HepG2 (cell line): ENCODE data around the gene RAC3. TPM values are rescaled to one million over a fixed set of nuclear protein-coding genes. Genes with fewer than 3 reads are reported as not detected.

Experiments
- ATRX ChIP-seq: sonication (generic); formaldehyde crosslinking; IDR thresholded peaks from 2 replicates; pipeline ENCODE4 v1.4.0; 2020; ENCODE audit warnings: missing genetic modification reagents, borderline replicate concordance
- BRF2 ChIP-seq: sonication (generic); formaldehyde crosslinking; IDR thresholded peaks from 2 replicates; pipeline ENCODE4 v1.8.1; 2022; ENCODE audit warnings: mild to moderate bottlenecking, missing genetic modification reagents
- CAMTA2 ChIP-seq: sonication (generic); formaldehyde crosslinking; IDR thresholded peaks from 2 replicates; pipeline ENCODE4 v1.4.0; 2020; ENCODE audit warnings: mild to moderate bottlenecking, missing genetic modification reagents, borderline replicate concordance
- DDIT3 ChIP-seq: sonication (generic); formaldehyde crosslinking; IDR thresholded peaks from 2 replicates; pipeline ENCODE4 v1.4.0; 2020; ENCODE audit warnings: mild to moderate bottlenecking, missing genetic modification reagents
- FOXK1 ChIP-seq: sonication (generic); formaldehyde crosslinking; IDR thresholded peaks from 2 replicates; pipeline ENCODE4 v1.4.0; 2020; ENCODE audit warnings: low read depth, missing genetic modification reagents, borderline replicate concordance
- GABPA ChIP-seq, 2 experiments: IDR thresholded peaks; 2 replicates each; pipeline ENCODE4 v1.6.1; 2011 to 2016; ENCODE audit warnings: low read depth in 2 of 2, low read length in 1 of 2, missing biosample characterization in 1 of 2, missing genetic modification characterization in 1 of 2
- PCBP1 ChIP-seq: fragments of 200-400 bp; formaldehyde crosslinking; IDR thresholded peaks from 2 replicates; pipeline ENCODE4 v1.6.1; 2017; ENCODE audit warnings: mild to moderate bottlenecking, low read depth, low read length, borderline replicate concordance
- PRDM15 ChIP-seq: sonication (generic); formaldehyde crosslinking; IDR thresholded peaks from 2 replicates; pipeline ENCODE4 v1.4.0; 2020; ENCODE audit warnings: missing genetic modification reagents
- RFXANK ChIP-seq: IDR thresholded peaks from 2 replicates; pipeline ENCODE4 v1.6.1; 2016
- SAP130 ChIP-seq: IDR thresholded peaks from 2 replicates; pipeline ENCODE4 v1.6.1; 2016; ENCODE audit warnings: low read depth
- SKIL ChIP-seq: sonication (generic); formaldehyde crosslinking; IDR thresholded peaks from 2 replicates; pipeline ENCODE4 v1.8.0; 2022; ENCODE audit warnings: missing genetic modification reagents, mild to moderate bottlenecking, moderate library complexity, borderline replicate concordance
- SP1 ChIP-seq, 2 experiments: fragments of 450-650 bp in 1 of 2; sonication (generic) in 1 of 2; formaldehyde crosslinking in 1 of 2; IDR thresholded peaks; 2 replicates each; pipeline versions ENCODE4 v1.4.0 to v1.6.1; 2016 to 2020; ENCODE audit warnings: missing genetic modification reagents in 1 of 2
- SRSF1 ChIP-seq: fragments of 200-400 bp; formaldehyde crosslinking; optimal IDR thresholded peaks from 2 replicates; pipeline ENCODE3; 2017; ENCODE audit warnings: mild to moderate bottlenecking, low read depth, low read length, moderate library complexity
- TEF ChIP-seq: sonication (generic); formaldehyde crosslinking; IDR thresholded peaks from 2 replicates; pipeline ENCODE4 v1.5.0; 2020; ENCODE audit warnings: missing genetic modification reagents
- WIZ ChIP-seq: sonication (generic); formaldehyde crosslinking; IDR thresholded peaks from 2 replicates; pipeline ENCODE4 v1.5.1; 2020; ENCODE audit warnings: mild to moderate bottlenecking, missing genetic modification reagents
- ZBTB21 ChIP-seq: sonication (generic); formaldehyde crosslinking; IDR thresholded peaks from 2 replicates; pipeline ENCODE4 v1.4.0; 2020; ENCODE audit warnings: missing genetic modification reagents
- ZNF138 ChIP-seq: sonication (generic); formaldehyde crosslinking; IDR thresholded peaks from 2 replicates; pipeline ENCODE4 v1.5.0; 2020; ENCODE audit warnings: mild to moderate bottlenecking, low read depth, missing genetic modification reagents
- ZNF317 ChIP-seq: sonication (generic); formaldehyde crosslinking; IDR thresholded peaks from 2 replicates; pipeline ENCODE4 v1.5.0; 2020; ENCODE audit warnings: mild to moderate bottlenecking, missing genetic modification reagents
- ZNF333 ChIP-seq: sonication (generic); formaldehyde crosslinking; IDR thresholded peaks from 2 replicates; pipeline ENCODE4 v1.4.0; 2020; ENCODE audit warnings: mild to moderate bottlenecking, missing genetic modification reagents, borderline replicate concordance
- ZNF510 ChIP-seq: sonication (generic); formaldehyde crosslinking; IDR thresholded peaks from 2 replicates; pipeline ENCODE4 v1.4.0; 2020; ENCODE audit warnings: low read depth, mild to moderate bottlenecking, missing genetic modification reagents
- ZNF556 ChIP-seq: sonication (generic); formaldehyde crosslinking; IDR thresholded peaks from 2 replicates; pipeline ENCODE4 v1.4.0; 2020; ENCODE audit warnings: mild to moderate bottlenecking, missing genetic modification reagents, borderline replicate concordance
- ZNF558 ChIP-seq: sonication (generic); formaldehyde crosslinking; IDR thresholded peaks from 2 replicates; pipeline ENCODE4 v1.9.0; 2022; ENCODE audit warnings: mild to moderate bottlenecking, missing genetic modification reagents, borderline replicate concordance
- ZNF7 ChIP-seq: IDR thresholded peaks from 2 replicates; pipeline ENCODE4 v1.6.1; 2016; ENCODE audit warnings: missing biosample characterization, missing genetic modification reagents
- polyA plus RNA-seq, 8 experiments: library from polyadenylated mRNA; depleted of rRNA in 3 of 8; stranded (reverse) in 7 of 8; unstranded in 1 of 8; fragments of >200 nt; fragmentation: Illumina TruSeq in 4 of 8; extraction: Trizol in 4 of 8; gene quantifications; 2 replicates each; pipeline versions ENCODE4 v1.2.1 to v1.2.3, GENCODE V29; 2011 to 2016; ENCODE audit warnings: low read depth in 4 of 8, missing spikeins in 1 of 8, mixed read lengths in 1 of 8; ENCODE audit not compliant: insufficient read depth in 1 of 8
- total RNA-seq, 5 experiments: library from RNA; depleted of rRNA; stranded (reverse); fragments of >200 nt; fragmentation: Illumina TruSeq; extraction: Trizol; gene quantifications; 2 replicates each; pipeline ENCODE4 v1.2.3, GENCODE V29; 2016; ENCODE audit warnings: low read depth in 1 of 5

RAC3 gene
- total and polyA plus RNA-seq, 2 of the 13 experiments (the other 11 are each of a cell fraction or from before 2014, with no cell fraction given) = 10.5 to 21.3 TPM

- TF ChIP-seq PRDM15 (CRISPR knock-in tag) (no peak), ZNF510 (no peak), SAP130 (CRISPR knock-in tag) (peak; percentile 21), ZNF317 (CRISPR knock-in tag) (no peak), CAMTA2 (CRISPR knock-in tag) (no peak), ZNF138 (CRISPR knock-in tag) (0 out of 2 replicates have a peak, but pooled peaks have one; percentile 39), TEF (CRISPR knock-in tag) (no peak), ZNF7 (CRISPR knock-in tag) (no peak), GABPA (IDR thresholded peaks at IDR 0.05; ENCODE audit: low read depth, low read length) (no peak), GABPA (CRISPR knock-in tag; IDR thresholded peaks at IDR 0.05; ENCODE audit: low read depth) (peak; percentile 56; the same call in 1 of the 2 replicates), RFXANK (peak; percentile 69; the same call in 1 of the 2 replicates), ZNF333 (CRISPR knock-in tag) (no peak), BRF2 (CRISPR knock-in tag) (no peak), ZBTB21 (CRISPR knock-in tag) (no peak), SKIL (no peak), FOXK1 (0 out of 2 replicates have a peak, but pooled peaks have one; percentile 47), SP1 (IDR thresholded peaks at IDR 0.05) (peak; percentile 95), SP1 (CRISPR knock-in tag; IDR thresholded peaks at IDR 0.05) (peak; percentile 98), ZNF558 (no peak), WIZ (CRISPR knock-in tag) (no peak), SRSF1 (no peak), ATRX (CRISPR knock-in tag) (no peak), ZNF556 (0 out of 2 replicates have a peak, but pooled peaks have one; percentile 14), PCBP1 (0 out of 2 replicates have a peak, but pooled peaks have one; percentile 89), DDIT3 (CRISPR knock-in tag) (no peak)
Observed at GRCh38 chr17:82022981-82023446, 8.5 kb upstream of the RAC3 start, which contains the start of gene LRRC45 (continued).
